Caco-2 (cell line): ENCODE measurements around the gene LCAT. TPM values are rescaled to one million over a fixed set of nuclear protein-coding genes. Genes with fewer than 3 reads are reported as not detected.

Experiments
- BruUV-seq: library from RNA; stranded (reverse); fragments of 400-500 nt; replicated peaks from 2 replicates; lab custom pipeline; 2021; lab: Mats Ljungman, UMichigan
- CTCF ChIA-PET: fragments of 300-600 bp; sonication (Branson Sonifier 250); formaldehyde crosslinking; loops from one replicate; lab custom pipeline; 2022; ENCODE audit warnings: antibody characterized with exemption; lab: Charles Lee
- POLR2A ChIA-PET: fragments of 300-600 bp; sonication (Branson Sonifier 250); formaldehyde crosslinking; loops from one replicate; lab custom pipeline; 2022; ENCODE audit warnings: antibody characterized with exemption; lab: Charles Lee
- DNase-seq, 2 experiments: peaks; one replicate each; pipeline versions ENCODE4 v3.0.0 to v3.0.0-alpha.2; 2020 to 2022
- H3K27me3 ChIP-seq: replicated peaks from 2 replicates; pipeline ENCODE4 v1.6.0; 2011; ENCODE audit warnings: low read length; ENCODE audit not compliant: control insufficient read depth, insufficient read depth
- H3K36me3 ChIP-seq: 2 replicates; pipeline ENCODE4 v1.5.1; 2011; ENCODE audit warnings: low read length; ENCODE audit not compliant: control insufficient read depth, insufficient read depth
- H3K4me1 ChIP-seq: fragments of 250-450 bp; sonication (Bioruptor Pico); 2 replicates; pipeline ENCODE4 v1.5.1; 2020; ENCODE audit warnings: mild to moderate bottlenecking
- H3K4me3 ChIP-seq: 2 replicates; pipeline ENCODE4 v1.5.1; 2011; ENCODE audit warnings: low read depth, mild to moderate bottlenecking, control low read depth, low read length
- H3K9me3 ChIP-seq: fragments of 250-450 bp; sonication (Bioruptor Pico); 2 replicates; pipeline ENCODE4 v1.5.1; 2020; ENCODE audit warnings: mild to moderate bottlenecking, moderate library complexity
- H3K27ac Mint-ChIP-seq: one replicate; pipeline ENCODE4 v1.8.0; 2022; ENCODE audit warnings: mixed read lengths; ENCODE audit not compliant: unreplicated experiment
- H3K27me3 Mint-ChIP-seq: one replicate; pipeline ENCODE4 v1.8.0; 2022; ENCODE audit warnings: mixed read lengths; ENCODE audit not compliant: insufficient read depth, unreplicated experiment
- H3K36me3 Mint-ChIP-seq: one replicate; pipeline ENCODE4 v1.8.0; 2022; ENCODE audit warnings: mild to moderate bottlenecking, mixed read lengths; ENCODE audit not compliant: insufficient read depth, unreplicated experiment
- H3K4me1 Mint-ChIP-seq: one replicate; pipeline ENCODE4 v1.8.0; 2022; ENCODE audit warnings: low read depth, mixed read lengths; ENCODE audit not compliant: unreplicated experiment
- H3K4me3 Mint-ChIP-seq: one replicate; pipeline ENCODE4 v1.8.0; 2022; ENCODE audit warnings: mild to moderate bottlenecking, moderate library complexity, mixed read lengths; ENCODE audit not compliant: unreplicated experiment
- H3K9me3 Mint-ChIP-seq: one replicate; pipeline ENCODE4 v1.8.0; 2022; ENCODE audit warnings: mixed read lengths; ENCODE audit not compliant: unreplicated experiment
- intact Hi-C: fragments of 100-400 bp; cut with micrococcal nuclease; formaldehyde crosslinking; loops from one replicate; pipeline ENCODE4 v1.10.0; 2022; ENCODE audit not compliant: unreplicated experiment
- total RNA-seq: library from RNA; stranded (reverse); gene quantifications from 2 replicates; pipeline ENCODE4 v1.2.3, GENCODE V29; 2022
- TF ChIP-seq, protein P1 (sequence below), 2 experiments: fragments of 200-600 bp in 1 of 2; IDR thresholded peaks; 1 replicate in 1 of 2; 2 replicates in 1 of 2; pipeline versions ENCODE4 v1.5.1 to v1.8.0; 2011 to 2022; ENCODE audit warnings: antibody characterized with exemption in 1 of 2, control low read depth in 1 of 2, inconsistent platforms in 1 of 2, low read depth in 1 of 2, low read length in 1 of 2, mild to moderate bottlenecking in 1 of 2, moderate library complexity in 1 of 2; ENCODE audit not compliant: insufficient read depth in 1 of 2, severe bottlenecking in 1 of 2, unreplicated experiment in 1 of 2

LCAT gene
- total RNA-seq, 1 experiment from 2014 or later = 33.3 TPM

DNA sequence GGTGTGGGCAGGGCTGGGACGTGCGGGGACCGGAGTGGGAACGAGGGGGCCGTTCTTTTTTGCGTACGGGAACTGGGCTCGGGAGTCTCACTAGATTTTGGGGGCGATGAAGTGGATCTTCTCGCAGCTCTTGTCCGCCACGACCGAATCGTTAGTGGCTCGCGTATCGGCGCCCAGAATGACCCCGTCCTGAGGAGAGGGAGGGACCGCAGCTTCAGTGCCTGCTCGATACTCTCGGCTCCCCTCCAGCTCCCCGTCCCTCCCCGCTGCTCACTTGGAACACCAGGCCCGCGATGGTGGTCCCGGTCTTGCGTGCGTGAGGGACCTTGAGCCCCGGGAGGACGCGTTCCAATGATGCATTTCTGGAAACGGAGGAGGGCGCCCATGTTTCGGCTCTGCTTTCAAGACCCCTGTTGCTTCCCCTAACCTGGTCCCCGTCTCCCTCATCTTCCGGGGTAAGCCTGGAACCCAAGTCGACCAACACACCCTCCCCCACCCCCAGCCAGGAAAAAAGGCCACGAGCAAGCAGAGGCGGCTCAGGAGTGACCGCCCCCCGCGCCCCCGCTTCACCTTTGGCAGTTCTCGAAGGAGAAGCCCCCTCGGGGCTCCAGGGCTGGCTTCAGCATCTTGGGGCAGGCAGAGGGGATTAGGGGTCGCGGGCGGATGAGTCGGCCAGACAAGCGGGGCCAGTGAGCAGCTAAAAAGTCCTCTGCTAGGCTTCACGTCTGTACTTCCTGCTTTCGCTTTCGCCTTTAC is 7.6 kb downstream of the LCAT start, which contains the start of gene PSMB10:
Gene PSMB10 (minus strand): TSS at position 727 of the 756 bp plus-strand sequence. CDS start 101 bp downstream, at position 626.
- Mint-ChIP-seq H3K36me3 (peaks cover 85% of the 10 kb centered on the region), H3K9me3 (no peaks in the 10 kb centered on the region), H3K4me1 (peaks cover 28% of the 10 kb centered on the region), H3K4me3 (peak within 1 kb of the TSS; percentile 97), H3K27me3 (no peaks in the 10 kb centered on the region), H3K27ac (peak within 1 kb of the TSS; percentile 95)
- Histone ChIP-seq H3K27me3 (no peaks in the 10 kb centered on the region), H3K4me1 (peaks cover 16% of the 10 kb centered on the region), H3K9me3 (no peaks in the 10 kb centered on the region), H3K4me3 (peak within 1 kb of the TSS; percentile 87), H3K36me3 (no peaks in the 10 kb centered on the region)
- POLR2A ChIA-PET = interaction anchor here (1.0 to 3.1 kb wide), 16 partner anchors 10 to 374 kb away, joined by 3 to 14 read pairs (median 4); partner anchors contain the start of genes ACD, CTCF, DDX28 and DUS2
- DNase-seq = peak in 1 of 2 experiments; percentile 58
- CTCF ChIA-PET = interaction anchor here (0.7 to 4.2 kb wide), 16 partner anchors 8 to 508 kb away, joined by 3 to 47 read pairs (median 4); partner anchors contain the start of genes ACD, LCAT, NRN1L and RANBP10
- BruUV-seq = TSS peak; percentile 72
- TF ChIP-seq, protein P1, sequence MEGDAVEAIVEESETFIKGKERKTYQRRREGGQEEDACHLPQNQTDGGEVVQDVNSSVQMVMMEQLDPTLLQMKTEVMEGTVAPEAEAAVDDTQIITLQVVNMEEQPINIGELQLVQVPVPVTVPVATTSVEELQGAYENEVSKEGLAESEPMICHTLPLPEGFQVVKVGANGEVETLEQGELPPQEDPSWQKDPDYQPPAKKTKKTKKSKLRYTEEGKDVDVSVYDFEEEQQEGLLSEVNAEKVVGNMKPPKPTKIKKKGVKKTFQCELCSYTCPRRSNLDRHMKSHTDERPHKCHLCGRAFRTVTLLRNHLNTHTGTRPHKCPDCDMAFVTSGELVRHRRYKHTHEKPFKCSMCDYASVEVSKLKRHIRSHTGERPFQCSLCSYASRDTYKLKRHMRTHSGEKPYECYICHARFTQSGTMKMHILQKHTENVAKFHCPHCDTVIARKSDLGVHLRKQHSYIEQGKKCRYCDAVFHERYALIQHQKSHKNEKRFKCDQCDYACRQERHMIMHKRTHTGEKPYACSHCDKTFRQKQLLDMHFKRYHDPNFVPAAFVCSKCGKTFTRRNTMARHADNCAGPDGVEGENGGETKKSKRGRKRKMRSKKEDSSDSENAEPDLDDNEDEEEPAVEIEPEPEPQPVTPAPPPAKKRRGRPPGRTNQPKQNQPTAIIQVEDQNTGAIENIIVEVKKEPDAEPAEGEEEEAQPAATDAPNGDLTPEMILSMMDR (IDR thresholded peaks at IDR 0.05; ENCODE audit: insufficient read depth in 1 of 2, low read depth in 1 of 2, low read length in 1 of 2, severe bottlenecking in 1 of 2, unreplicated experiment in 1 of 2) = no peak
- intact Hi-C loops = loop anchor here (5.0 to 10.0 kb wide), 2 partner anchors 374 to 412 kb away; partner anchors contain the start of genes CTCF and RIPOR1

DNA sequence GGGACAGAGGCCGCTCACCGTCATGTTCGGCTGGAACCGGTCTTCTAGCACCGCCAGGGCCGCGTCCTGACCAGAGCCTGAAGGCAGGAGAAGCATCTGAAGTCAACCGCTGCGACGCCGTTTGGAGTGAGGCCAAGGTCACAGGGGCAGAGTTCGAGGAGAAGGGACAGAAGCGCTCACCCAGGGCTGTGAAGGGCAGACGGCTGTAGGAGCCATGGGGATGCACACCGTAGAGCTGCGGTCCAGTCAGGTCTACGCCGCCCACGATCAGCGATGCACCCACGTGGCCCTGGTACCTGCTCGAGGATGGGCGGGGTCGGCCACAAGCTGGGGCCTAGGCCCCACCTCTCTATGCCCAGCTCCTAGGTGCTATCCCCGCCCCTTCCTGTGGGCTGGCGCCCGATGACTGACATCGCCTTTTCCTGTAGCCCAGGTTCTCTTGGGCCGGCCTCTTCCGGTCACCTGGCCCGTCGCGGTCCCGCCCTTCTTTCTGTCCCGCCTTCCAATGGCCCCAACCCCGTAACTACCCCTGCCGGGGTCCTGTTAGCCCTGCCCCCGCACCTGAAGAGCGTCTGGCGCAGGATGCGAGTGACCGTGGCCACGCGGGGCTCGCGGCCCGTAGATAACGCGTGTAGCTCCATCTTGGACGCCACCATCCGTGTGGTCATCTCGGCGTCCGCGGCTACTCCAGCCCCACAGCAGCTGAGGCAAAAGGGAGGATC is 8.4 kb downstream of the LCAT start:
- H3K4me1 Mint-ChIP-seq = peaks cover 28% of the 10 kb centered on the region
- ChIA-PET CTCF (interaction anchor here (0.7 to 4.2 kb wide), 17 partner anchors 8 to 507 kb away, joined by 3 to 47 read pairs (median 4); partner anchors contain the start of genes ACD, LCAT, NRN1L and RANBP10), POLR2A (interaction anchor here (0.5 to 3.1 kb wide), 21 partner anchors 9 to 394 kb away, joined by 3 to 14 read pairs (median 4); partner anchors contain the start of genes ACD, CTCF, DDX28 and DUS2)
- Histone ChIP-seq H3K4me3 (peak overlapping the region; percentile 87), H3K9me3 (no peaks in the 10 kb centered on the region), H3K27me3 (no peaks in the 10 kb centered on the region), H3K4me1 (peaks cover 16% of the 10 kb centered on the region), H3K36me3 (no peaks in the 10 kb centered on the region; the same call in 1 of the 2 replicates)
- peak overlapping the region; percentile 95 for H3K27ac Mint-ChIP-seq
- H3K27me3 Mint-ChIP-seq = no peaks in the 10 kb centered on the region
- peak overlapping the region; percentile 97 for H3K4me3 Mint-ChIP-seq
- TF ChIP-seq, protein P1 (IDR thresholded peaks at IDR 0.05; ENCODE audit: insufficient read depth in 1 of 2, low read depth in 1 of 2, low read length in 1 of 2, severe bottlenecking in 1 of 2, unreplicated experiment in 1 of 2) = no peak
- intact Hi-C loops = loop anchor here (1.0 to 10.0 kb wide), 5 partner anchors 33 to 411 kb away; partner anchors contain the start of genes CTCF, NUTF2, PSKH1 and RIPOR1
- no TSS peak for BruUV-seq
- H3K36me3 Mint-ChIP-seq = peaks cover 81% of the 10 kb centered on the region
- no peaks in the 10 kb centered on the region for H3K9me3 Mint-ChIP-seq
- peak; percentile 99 for DNase-seq
